Neuronal stem cell (in vitro differentiated cells): Measurements from ENCODE around the gene HEATR9.

Experiments
- DNase-seq: peaks from one replicate; pipeline ENCODE4 v3.0.0-alpha.2; 2013; ENCODE audit warnings: low spot score
- H2AFZ ChIP-seq: one replicate; pipeline ENCODE4 v1.6.1; 2013; ENCODE audit warnings: mild to moderate bottlenecking, low read length, inconsistent platforms
- H2AK5ac ChIP-seq: 2 replicates; pipeline ENCODE4 v1.6.1; 2013; ENCODE audit warnings: low read depth, mild to moderate bottlenecking, inconsistent platforms, low read length, moderate library complexity, mixed read lengths
- H2BK120ac ChIP-seq: 2 replicates; pipeline ENCODE4 v1.6.1; 2013; ENCODE audit warnings: low read depth, mild to moderate bottlenecking, inconsistent platforms, low read length, moderate library complexity, mixed read lengths
- H2BK12ac ChIP-seq: one replicate; pipeline ENCODE4 v1.6.1; 2013; ENCODE audit warnings: low read length, inconsistent platforms
- H2BK15ac ChIP-seq: 2 replicates; pipeline ENCODE4 v1.6.1; 2013; ENCODE audit warnings: mild to moderate bottlenecking, low read length, inconsistent platforms, mixed read lengths
- H2BK5ac ChIP-seq: one replicate; pipeline ENCODE4 v1.6.1; 2013; ENCODE audit warnings: inconsistent platforms, mild to moderate bottlenecking, low read length, moderate library complexity
- H3K14ac ChIP-seq: one replicate; pipeline ENCODE4 v1.6.1; 2013; ENCODE audit warnings: low read length, inconsistent platforms
- H3K18ac ChIP-seq: 2 replicates; pipeline ENCODE4 v1.6.1; 2013; ENCODE audit warnings: low read length, inconsistent platforms
- H3K23ac ChIP-seq: 2 replicates; pipeline ENCODE4 v1.6.1; 2013; ENCODE audit warnings: low read depth, mild to moderate bottlenecking, mixed read lengths, low read length, inconsistent platforms; ENCODE audit not compliant: poor library complexity
- H3K27ac ChIP-seq: replicated peaks from 3 replicates; pipeline ENCODE4 v1.5.1; 2013; ENCODE audit warnings: low read length, inconsistent platforms
- H3K27me3 ChIP-seq, 3 experiments: 2 replicates each; pipeline ENCODE4 v1.6.1; 2013; ENCODE audit warnings: low read length in 3 of 3, mild to moderate bottlenecking in 2 of 3, inconsistent platforms in 1 of 3, low read depth in 1 of 3, mixed read lengths in 1 of 3, moderate library complexity in 1 of 3; ENCODE audit not compliant: control insufficient read depth in 3 of 3, insufficient read depth in 3 of 3
- H3K36me3 ChIP-seq, 2 donors: replicated peaks in 1 of 2; 2 replicates each; pipeline ENCODE4 v1.6.1; 2013; ENCODE audit warnings: low read length in 2 of 2; ENCODE audit not compliant: control insufficient read depth in 2 of 2, insufficient read depth in 2 of 2
- H3K4ac ChIP-seq: 2 replicates; pipeline ENCODE4 v1.6.1; 2013; ENCODE audit warnings: inconsistent platforms, mild to moderate bottlenecking, low read length, moderate library complexity
- H3K4me1 ChIP-seq, 2 donors: 1 replicate in 1 of 2; 2 replicates in 1 of 2; pipeline ENCODE4 v1.6.1; 2013; ENCODE audit warnings: low read length in 2 of 2, low read depth in 1 of 2; ENCODE audit not compliant: control insufficient read depth in 2 of 2, insufficient read depth in 1 of 2
- H3K4me2 ChIP-seq: one replicate; pipeline ENCODE4 v1.6.1; 2013; ENCODE audit warnings: mild to moderate bottlenecking, low read length, inconsistent platforms; ENCODE audit not compliant: insufficient read depth, poor library complexity, severe bottlenecking
- H3K4me3 ChIP-seq, 2 donors: 2 replicates each; pipeline ENCODE4 v1.5.1; 2013; ENCODE audit warnings: low read length in 2 of 2, mild to moderate bottlenecking in 2 of 2, inconsistent platforms in 1 of 2, moderate library complexity in 1 of 2
- H3K79me1 ChIP-seq: one replicate; pipeline ENCODE4 v1.6.1; 2013; ENCODE audit warnings: low read depth, mild to moderate bottlenecking, inconsistent platforms, low read length, moderate library complexity
- H3K9ac ChIP-seq: one replicate; pipeline ENCODE4 v1.6.1; 2013; ENCODE audit warnings: mild to moderate bottlenecking, low read depth, low read length, inconsistent platforms; ENCODE audit not compliant: poor library complexity
- H3K9me3 ChIP-seq, 2 donors: replicated peaks in 1 of 2; 2 replicates each; pipeline versions ENCODE3 to v1.6.1; 2013; ENCODE audit warnings: low read length in 2 of 2, mild to moderate bottlenecking in 2 of 2, inconsistent platforms in 1 of 2, low read depth in 1 of 2, mixed read lengths in 1 of 2, moderate library complexity in 1 of 2; ENCODE audit not compliant: control insufficient read depth in 2 of 2, insufficient read depth in 1 of 2
- H4K8ac ChIP-seq: one replicate; pipeline ENCODE4 v1.6.1; 2013; ENCODE audit warnings: low read depth, mild to moderate bottlenecking, inconsistent platforms, low read length, moderate library complexity
- H4K91ac ChIP-seq: one replicate; pipeline ENCODE4 v1.6.1; 2013; ENCODE audit warnings: low read length, low read depth, mild to moderate bottlenecking, inconsistent platforms; ENCODE audit not compliant: poor library complexity
- WGBS, 2 donors: extraction: QIAGEN DNeasy Blood & Tissue Kit; methylation state at CpG; one replicate each; pipeline ENCODE4 v1.1.7; 2013; ENCODE audit warnings: missing lambda C conversion rate in 2 of 2, mixed read lengths in 1 of 2; ENCODE audit not compliant: insufficient read length in 2 of 2, insufficient replicate concordance in 1 of 2; ENCODE audit errors: extremely low coverage in 2 of 2; 5-methylcytosine and 5-hydroxymethylcytosine counted together

The HEATR9 gene

GRCh38 chr17:35901631-35902175 is 33.0 kb upstream of the HEATR9 start:
- Histone ChIP-seq H4K91ac (no peak overlapping the region), H2AK5ac (no peak overlapping the region), H2BK5ac (no peak overlapping the region), H3K4ac (no peak overlapping the region), H3K4me3 (no peak overlapping the region), H2AFZ (no peak overlapping the region), H3K27me3 (peaks cover 0 to 6% (median 0%) of the 10 kb centered on the region in 3 experiments), H3K4me1 (no peaks in the 10 kb centered on the region), H3K79me1 (no peaks in the 10 kb centered on the region), H4K8ac (no peak overlapping the region), H3K4me2 (no peak overlapping the region), H3K9me3 (no peaks in the 10 kb centered on the region), H3K36me3 (no peaks in the 10 kb centered on the region), H3K9ac (no peak overlapping the region), H2BK15ac (no peak overlapping the region), H3K14ac (no peak overlapping the region), H2BK120ac (no peak overlapping the region), H3K18ac (no peak overlapping the region), H3K23ac (no peak overlapping the region), H3K27ac (no peak overlapping the region), H2BK12ac (no peak overlapping the region)
- no CpG with 5 or more reads among the region's 9 CpGs for WGBS, 2 donors
- no peak for DNase-seq

- Histone ChIP-seq H3K4me2 (no peak overlapping the region), H2BK5ac (no peak overlapping the region), H3K4me1 (no peaks in the 10 kb centered on the region), H4K8ac (no peak overlapping the region), H3K14ac (no peak overlapping the region), H2BK120ac (no peak overlapping the region), H3K4me3 (no peak overlapping the region), H3K9ac (no peak overlapping the region), H2BK15ac (no peak overlapping the region), H4K91ac (no peak overlapping the region), H3K27me3 (peaks cover 0 to 4% (median 0%) of the 10 kb centered on the region in 3 experiments), H3K9me3 (no peaks in the 10 kb centered on the region), H3K23ac (no peak overlapping the region), H3K27ac (no peak overlapping the region), H2AFZ (peak overlapping the region; percentile 56), H3K36me3 (no peaks in the 10 kb centered on the region), H3K79me1 (no peaks in the 10 kb centered on the region), H2AK5ac (no peak overlapping the region), H3K4ac (no peak overlapping the region), H3K18ac (no peak overlapping the region), H2BK12ac (no peak overlapping the region)
- DNase-seq, result no peak
- WGBS, 2 donors, result no CpG with 5 or more reads among the region's 11 CpGs
Measured at GRCh38 chr17:35900708-35901480, 32.2 kb upstream of the HEATR9 start.

- Histone ChIP-seq H3K4ac (no peak overlapping the region), H3K27ac (no peak overlapping the region), H3K79me1 (no peaks in the 10 kb centered on the region), H3K27me3 (peaks cover 0 to 4% (median 0%) of the 10 kb centered on the region in 3 experiments), H3K18ac (no peak overlapping the region), H2BK5ac (no peak overlapping the region), H2AK5ac (no peak overlapping the region), H3K9me3 (no peaks in the 10 kb centered on the region), H2BK15ac (no peak overlapping the region), H3K14ac (no peak overlapping the region), H3K36me3 (no peaks in the 10 kb centered on the region), H3K4me1 (no peaks in the 10 kb centered on the region), H3K4me2 (no peak overlapping the region), H3K9ac (no peak overlapping the region), H4K8ac (no peak overlapping the region), H3K23ac (peak overlapping the region; percentile 9), H2AFZ (no peak overlapping the region), H3K4me3 (no peak overlapping the region), H2BK12ac (no peak overlapping the region), H4K91ac (no peak overlapping the region), H2BK120ac (no peak overlapping the region)
- no peak for DNase-seq
- no CpG with 5 or more reads among the region's 5 CpGs for WGBS, 2 donors
Measured at GRCh38 chr17:35900280-35900679, 31.6 kb upstream of the HEATR9 start.

- WGBS, 2 donors, result no CpG with 5 or more reads among the region's 6 CpGs
- Histone ChIP-seq H4K91ac (no peak overlapping the region), H3K14ac (no peak overlapping the region), H3K4me1 (no peaks in the 10 kb centered on the region), H2AFZ (no peak overlapping the region), H3K23ac (no peak overlapping the region), H2BK5ac (no peak overlapping the region), H2BK12ac (no peak overlapping the region), H3K79me1 (no peaks in the 10 kb centered on the region), H3K27ac (no peak overlapping the region), H3K4me3 (no peak overlapping the region), H3K4me2 (no peak overlapping the region), H3K9me3 (no peaks in the 10 kb centered on the region), H3K36me3 (no peaks in the 10 kb centered on the region), H2AK5ac (no peak overlapping the region), H2BK15ac (no peak overlapping the region), H3K18ac (no peak overlapping the region), H3K4ac (no peak overlapping the region), H3K9ac (no peak overlapping the region), H4K8ac (no peak overlapping the region), H2BK120ac (no peak overlapping the region), H3K27me3 (peaks cover 0 to 4% (median 0%) of the 10 kb centered on the region in 3 experiments)
- DNase-seq, result no peak
Measured at GRCh38 chr17:35898283-35899070, 29.8 kb upstream of the HEATR9 start.
